SK-N-MC (cell line): ENCODE measurements around the gene IZUMO1.

ENCODE experiments used
- EZH2 ChIP-seq: fragments of 200-600 bp; sonication (generic); IDR thresholded peaks from one replicate; pipeline ENCODE4 v1.6.1; 2017; ENCODE audit warnings: antibody characterized with exemption
- FOXP2 ChIP-seq: optimal IDR thresholded peaks from 2 replicates; pipeline ENCODE3; 2011; ENCODE audit warnings: mild to moderate bottlenecking, moderate library complexity; ENCODE audit not compliant: insufficient read depth; ENCODE audit errors: extremely low read length, control extremely low read depth
- POLR2AphosphoS5 ChIP-seq: IDR thresholded peaks from 2 replicates; pipeline ENCODE4 v1.6.1; 2012; ENCODE audit warnings: mild to moderate bottlenecking, low read depth, low read length, borderline replicate concordance

DNA sequence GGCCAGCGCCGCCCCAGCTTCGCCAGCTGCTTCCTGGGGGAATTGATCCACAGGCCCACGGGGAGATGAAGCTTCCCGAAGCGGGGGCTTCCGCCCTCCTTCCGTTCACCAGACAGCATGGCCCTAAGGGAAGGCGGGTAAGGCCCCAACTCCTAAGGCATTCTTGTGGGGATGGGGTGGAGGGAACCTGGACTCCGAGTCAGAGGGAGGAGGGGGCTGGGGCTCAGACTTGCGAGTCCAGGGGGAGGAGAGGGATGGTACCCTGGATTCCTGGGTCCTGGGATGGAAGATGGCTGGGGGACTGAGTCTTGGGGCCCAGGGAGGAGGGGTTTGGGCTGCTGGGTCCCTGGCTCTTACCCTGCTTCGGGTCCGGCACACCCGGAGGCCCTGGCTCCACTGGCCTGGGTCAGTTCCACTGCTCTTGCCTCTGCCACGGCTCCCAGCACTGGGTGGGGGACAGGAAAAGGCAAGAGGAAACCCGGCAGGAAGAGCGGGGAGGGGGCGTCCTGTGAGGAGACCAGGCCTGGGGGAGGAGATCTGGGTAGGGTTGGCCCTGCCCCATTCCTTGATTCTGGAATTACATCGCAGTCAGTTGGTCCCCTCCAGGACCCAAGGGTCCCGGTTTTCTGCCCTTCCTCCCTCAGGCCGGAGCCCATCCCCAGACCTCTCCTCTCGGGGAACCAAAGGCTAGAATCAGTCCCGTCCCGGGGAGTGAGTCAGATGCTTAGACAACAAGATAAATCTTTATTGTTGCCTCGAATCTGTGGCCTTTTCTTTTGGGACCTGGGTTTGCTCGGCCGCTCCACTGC is 6.3 kb downstream of the IZUMO1 start, which contains the start of gene RASIP1:
- TF ChIP-seq POLR2AphosphoS5 (no peak), EZH2 (no peak), FOXP2 (no peak)
